Neural progenitor cell (in vitro differentiated cells): ENCODE measurements around the gene GSE1.

ENCODE experiments used
- CTCF ChIP-seq: fragments of 200-600 bp; sonication (generic); IDR thresholded peaks from 2 replicates; pipeline ENCODE4 v1.5.1; 2017; ENCODE audit warnings: antibody characterized with exemption, mild to moderate bottlenecking
- EZH2 ChIP-seq: fragments of 200-600 bp; sonication (generic); IDR thresholded peaks from 2 replicates; pipeline ENCODE4 v1.6.1; 2017; ENCODE audit warnings: antibody characterized with exemption, mild to moderate bottlenecking, moderate library complexity
- EZH2phosphoT487 ChIP-seq: fragments of 200-600 bp; sonication (generic); IDR thresholded peaks from 2 replicates; pipeline ENCODE4 v1.6.1; 2017; ENCODE audit warnings: antibody characterized with exemption

- TF ChIP-seq CTCF: no peak
- TF ChIP-seq EZH2: no peak
- no peak for TF ChIP-seq EZH2phosphoT487
Measured at GRCh38 chr16:85649411-85650134, 36.5 kb downstream of the GSE1 start.
